ENCODE measurements around the gene ABR. TPM values are rescaled to one million over a fixed set of nuclear protein-coding genes. Genes with fewer than 3 reads are reported as not detected.

ABR gene
- total RNA-seq, 1 experiment from 2014 or later: 172 TPM

DNA sequence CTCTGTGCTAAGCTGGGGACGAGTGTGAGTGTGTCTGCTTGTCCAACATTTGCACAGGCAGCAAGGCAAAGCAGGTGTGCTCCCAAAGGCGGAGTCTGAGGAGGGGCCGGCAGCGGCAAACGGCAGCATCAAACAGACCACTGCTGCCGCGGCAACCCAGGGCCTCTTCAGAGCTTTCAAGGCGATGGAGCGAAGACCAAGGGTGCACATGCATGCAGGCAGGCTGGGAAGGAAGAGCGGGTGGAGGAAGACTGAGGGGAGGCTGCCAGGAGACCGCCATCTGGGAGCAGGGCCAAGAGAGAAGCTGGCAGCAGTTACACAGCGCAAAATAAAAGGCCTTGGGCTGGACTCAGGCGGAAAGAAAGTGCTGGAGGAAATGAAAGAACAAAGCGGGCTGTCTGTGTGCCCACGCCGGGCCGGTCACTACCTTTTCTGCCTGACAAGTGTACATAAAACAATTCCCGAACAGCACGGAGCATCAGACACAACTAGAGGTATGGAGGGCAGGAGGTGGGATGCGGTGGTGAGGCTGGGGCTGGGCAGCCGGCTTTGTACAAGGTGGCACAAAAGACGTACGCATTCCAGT is 174.3 kb downstream of the ABR start:
- H3K4me3 ChIP-seq (ENCODE audit: low read depth in 2 of 2, low read length in 2 of 2): no peak overlapping the region
- BruUV-seq (replicated peaks): no TSS peak
- intact Hi-C loops (cut with micrococcal nuclease; ENCODE audit: unreplicated experiment): no loop called here
- POLR2A ChIA-PET: no interaction called here
- no peaks in the 10 kb centered on the region for H3K9me3 ChIP-seq (ENCODE audit: control insufficient read depth, insufficient read depth, low read depth, low read length)
- ATAC-seq (no peak), DNase-seq (ENCODE audit: low read depth, low spot score) (no peak)
- H3K27me3 ChIP-seq (ENCODE audit: control insufficient read depth, insufficient read depth, low read length): no peaks in the 10 kb centered on the region
- peaks cover 2% of the 10 kb centered on the region for H3K36me3 ChIP-seq (ENCODE audit: control insufficient read depth, insufficient read depth, low read length)
- H3K4me1 ChIP-seq (ENCODE audit: control insufficient read depth, insufficient read depth, low read length): peaks cover 47% of the 10 kb centered on the region
- H3K27ac ChIP-seq (ENCODE audit: low read length): peak overlapping the region; percentile 44; the same call in 1 of the 2 replicates
- in situ Hi-C loops (cut with HindIII; ENCODE audit: low pct_unique_long_range_greater_than_20kb, low sequenced_read_pairs): no loop called here
- CTCF ChIA-PET: interaction anchor here (0.9 kb wide), 1 partner anchor 51 kb away, joined by 3 read pairs; no protein-coding TSS in a partner anchor
- TF ChIP-seq TCF7L2 (IDR thresholded peaks at IDR 0.05; ENCODE audit: low read depth, low read length): peak; percentile 58; the same call in 1 of the 2 replicates
- TF ChIP-seq, protein P1, sequence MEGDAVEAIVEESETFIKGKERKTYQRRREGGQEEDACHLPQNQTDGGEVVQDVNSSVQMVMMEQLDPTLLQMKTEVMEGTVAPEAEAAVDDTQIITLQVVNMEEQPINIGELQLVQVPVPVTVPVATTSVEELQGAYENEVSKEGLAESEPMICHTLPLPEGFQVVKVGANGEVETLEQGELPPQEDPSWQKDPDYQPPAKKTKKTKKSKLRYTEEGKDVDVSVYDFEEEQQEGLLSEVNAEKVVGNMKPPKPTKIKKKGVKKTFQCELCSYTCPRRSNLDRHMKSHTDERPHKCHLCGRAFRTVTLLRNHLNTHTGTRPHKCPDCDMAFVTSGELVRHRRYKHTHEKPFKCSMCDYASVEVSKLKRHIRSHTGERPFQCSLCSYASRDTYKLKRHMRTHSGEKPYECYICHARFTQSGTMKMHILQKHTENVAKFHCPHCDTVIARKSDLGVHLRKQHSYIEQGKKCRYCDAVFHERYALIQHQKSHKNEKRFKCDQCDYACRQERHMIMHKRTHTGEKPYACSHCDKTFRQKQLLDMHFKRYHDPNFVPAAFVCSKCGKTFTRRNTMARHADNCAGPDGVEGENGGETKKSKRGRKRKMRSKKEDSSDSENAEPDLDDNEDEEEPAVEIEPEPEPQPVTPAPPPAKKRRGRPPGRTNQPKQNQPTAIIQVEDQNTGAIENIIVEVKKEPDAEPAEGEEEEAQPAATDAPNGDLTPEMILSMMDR (IDR thresholded peaks at IDR 0.05): no peak

DNA sequence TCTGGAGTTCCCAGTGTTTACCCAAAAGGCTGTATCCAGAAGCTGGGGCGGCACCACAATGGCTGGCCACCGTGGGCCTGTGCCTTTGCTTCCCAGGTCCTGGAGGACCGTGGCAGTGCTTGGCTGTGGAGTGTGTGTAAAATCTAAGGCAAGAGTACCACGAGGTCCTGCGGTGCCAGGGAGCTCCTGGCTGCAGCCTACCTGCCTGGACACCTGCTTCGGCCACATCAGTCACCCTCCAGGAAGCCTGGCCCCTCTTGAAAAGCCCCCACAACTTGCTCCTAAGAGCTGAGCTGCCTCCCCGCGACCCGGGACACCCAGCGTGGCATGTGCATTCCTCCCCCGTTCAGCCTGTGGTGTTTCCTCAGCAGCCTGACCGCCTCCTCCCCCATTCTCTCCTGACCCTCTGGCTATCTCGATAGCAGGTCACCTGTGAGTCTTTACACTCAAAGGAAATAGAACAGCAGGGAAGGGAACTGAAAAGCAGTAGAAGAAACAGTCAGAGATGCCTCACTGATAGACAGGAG is 174.9 kb downstream of the ABR start:
- intact Hi-C loops (cut with micrococcal nuclease; ENCODE audit: unreplicated experiment): no loop called here
- CTCF ChIA-PET: interaction anchor here (0.9 kb wide), 1 partner anchor 51 kb away, joined by 3 read pairs; no protein-coding TSS in a partner anchor

More for the DNA sequence above, 174.9 kb downstream of the ABR start:
- Histone ChIP-seq H3K36me3 (ENCODE audit: control insufficient read depth, insufficient read depth, low read length) (peaks cover 6% of the 10 kb centered on the region), H3K27ac (ENCODE audit: low read length) (peak overlapping the region; percentile 44; the same call in 1 of the 2 replicates), H3K9me3 (ENCODE audit: control insufficient read depth, insufficient read depth, low read depth, low read length) (no peaks in the 10 kb centered on the region), H3K4me3 (ENCODE audit: low read depth in 2 of 2, low read length in 2 of 2) (no peak overlapping the region), H3K4me1 (ENCODE audit: control insufficient read depth, insufficient read depth, low read length) (peaks cover 50% of the 10 kb centered on the region), H3K27me3 (ENCODE audit: control insufficient read depth, insufficient read depth, low read length) (no peaks in the 10 kb centered on the region)
- no peak for DNase-seq (ENCODE audit: low read depth, low spot score)
- TF ChIP-seq POLR2AphosphoS5 (IDR thresholded peaks at IDR 0.05; ENCODE audit: low read depth, low read length): no peak
- TF ChIP-seq SIN3A (IDR thresholded peaks at IDR 0.05; ENCODE audit: borderline replicate concordance, insufficient read depth, low read depth, low read length): no peak
- no peak for TF ChIP-seq TCF7L2 (IDR thresholded peaks at IDR 0.05; ENCODE audit: low read depth, low read length)
- TF ChIP-seq, protein P1 (IDR thresholded peaks at IDR 0.05): no peak
- TF ChIP-seq, protein P2, sequence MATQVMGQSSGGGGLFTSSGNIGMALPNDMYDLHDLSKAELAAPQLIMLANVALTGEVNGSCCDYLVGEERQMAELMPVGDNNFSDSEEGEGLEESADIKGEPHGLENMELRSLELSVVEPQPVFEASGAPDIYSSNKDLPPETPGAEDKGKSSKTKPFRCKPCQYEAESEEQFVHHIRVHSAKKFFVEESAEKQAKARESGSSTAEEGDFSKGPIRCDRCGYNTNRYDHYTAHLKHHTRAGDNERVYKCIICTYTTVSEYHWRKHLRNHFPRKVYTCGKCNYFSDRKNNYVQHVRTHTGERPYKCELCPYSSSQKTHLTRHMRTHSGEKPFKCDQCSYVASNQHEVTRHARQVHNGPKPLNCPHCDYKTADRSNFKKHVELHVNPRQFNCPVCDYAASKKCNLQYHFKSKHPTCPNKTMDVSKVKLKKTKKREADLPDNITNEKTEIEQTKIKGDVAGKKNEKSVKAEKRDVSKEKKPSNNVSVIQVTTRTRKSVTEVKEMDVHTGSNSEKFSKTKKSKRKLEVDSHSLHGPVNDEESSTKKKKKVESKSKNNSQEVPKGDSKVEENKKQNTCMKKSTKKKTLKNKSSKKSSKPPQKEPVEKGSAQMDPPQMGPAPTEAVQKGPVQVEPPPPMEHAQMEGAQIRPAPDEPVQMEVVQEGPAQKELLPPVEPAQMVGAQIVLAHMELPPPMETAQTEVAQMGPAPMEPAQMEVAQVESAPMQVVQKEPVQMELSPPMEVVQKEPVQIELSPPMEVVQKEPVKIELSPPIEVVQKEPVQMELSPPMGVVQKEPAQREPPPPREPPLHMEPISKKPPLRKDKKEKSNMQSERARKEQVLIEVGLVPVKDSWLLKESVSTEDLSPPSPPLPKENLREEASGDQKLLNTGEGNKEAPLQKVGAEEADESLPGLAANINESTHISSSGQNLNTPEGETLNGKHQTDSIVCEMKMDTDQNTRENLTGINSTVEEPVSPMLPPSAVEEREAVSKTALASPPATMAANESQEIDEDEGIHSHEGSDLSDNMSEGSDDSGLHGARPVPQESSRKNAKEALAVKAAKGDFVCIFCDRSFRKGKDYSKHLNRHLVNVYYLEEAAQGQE (IDR thresholded peaks at IDR 0.05; ENCODE audit: insufficient read depth in 1 of 2, low read depth in 2 of 2, low read length in 1 of 2): no peak
- POLR2A ChIA-PET: no interaction called here
- in situ Hi-C loops (cut with HindIII; ENCODE audit: low pct_unique_long_range_greater_than_20kb, low sequenced_read_pairs): no loop called here
- peak; percentile 1; the same call in 1 of the 2 replicates for ATAC-seq
- no TSS peak for BruUV-seq (replicated peaks)
